HEK293 (cell line): ENCODE data around the gene DNAJB8.
A peak's percentile ranks its signal among the peaks of the same experiment; 100 is the strongest.

Experiments
- CTCF ChIA-PET: fragments of 350-600 bp; formaldehyde crosslinking; extraction: SDS; loops from one replicate; lab custom pipeline; 2021; ENCODE audit warnings: antibody characterized with exemption; lab: Yijun Ruan, JAX
- POLR2A ChIA-PET: fragments of 300-600 bp; formaldehyde crosslinking; extraction: SDS; loops from one replicate; lab custom pipeline; 2020; ENCODE audit warnings: antibody characterized with exemption, inconsistent platforms; lab: Yijun Ruan, JAX
- H3K27ac ChIP-seq: fragments of 200-500 bp; sonication (Bioruptor generic); 2 replicates; pipeline ENCODE4 v1.5.1; 2014; ENCODE audit warnings: low read depth, low read length, control low read depth, inconsistent platforms; ENCODE audit errors: extremely low read depth
- H3K36me3 ChIP-seq, 2 experiments: fragments of 200-500 bp in 1 of 2; sonication (Bioruptor generic) in 1 of 2; 1 replicate in 1 of 2; 2 replicates in 1 of 2; pipeline ENCODE4 v1.5.1; 2014 to 2017; ENCODE audit warnings: inconsistent platforms in 2 of 2, low read length in 2 of 2; ENCODE audit not compliant: control insufficient read depth in 2 of 2, insufficient read depth in 1 of 2
- H3K4me1 ChIP-seq: fragments of 200-500 bp; sonication (Bioruptor generic); 2 replicates; pipeline ENCODE4 v1.5.1; 2014; ENCODE audit warnings: mild to moderate bottlenecking, low read length, inconsistent platforms; ENCODE audit not compliant: control insufficient read depth, insufficient read depth
- H3K4me3 ChIP-seq: 2 replicates; pipeline ENCODE4 v1.5.1; 2011; ENCODE audit warnings: low read depth, mild to moderate bottlenecking, control low read depth, low read length, moderate library complexity
- H3K9me3 ChIP-seq: fragments of 200-500 bp; sonication (Bioruptor generic); 2 replicates; pipeline ENCODE4 v1.5.1; 2014; ENCODE audit warnings: low read depth, low read length, inconsistent platforms; ENCODE audit not compliant: control insufficient read depth, insufficient read depth
- KLF1 ChIP-seq: fragments of 450-650 bp; formaldehyde crosslinking; IDR thresholded peaks from 2 replicates; pipeline ENCODE4 v1.5.1; 2016; ENCODE audit warnings: missing biosample characterization, missing genetic modification characterization
- KLF7 ChIP-seq: fragments of 450-650 bp; formaldehyde crosslinking; IDR thresholded peaks from 2 replicates; pipeline ENCODE4 v1.5.1; 2016; ENCODE audit warnings: missing biosample characterization, missing genetic modification characterization, borderline replicate concordance
- REPIN1 ChIP-seq: fragments of 450-650 bp; formaldehyde crosslinking; IDR thresholded peaks from 2 replicates; pipeline ENCODE4 v1.5.1; 2017; ENCODE audit warnings: missing biosample characterization, missing genetic modification characterization, low read depth
- SCRT1 ChIP-seq: fragments of 450-650 bp; formaldehyde crosslinking; IDR thresholded peaks from 2 replicates; pipeline ENCODE4 v1.5.1; 2016; ENCODE audit warnings: missing biosample characterization, missing genetic modification characterization, borderline replicate concordance
- ZBTB7A ChIP-seq: fragments of 450-650 bp; formaldehyde crosslinking; IDR thresholded peaks from 2 replicates; pipeline ENCODE4 v1.5.1; 2016; ENCODE audit warnings: low read depth, missing biosample characterization, missing genetic modification characterization
- ZNF16 ChIP-seq: fragments of 450-650 bp; formaldehyde crosslinking; IDR thresholded peaks from 2 replicates; pipeline ENCODE4 v1.5.1; 2016; ENCODE audit warnings: low read depth, missing biosample characterization, missing genetic modification characterization
- ZNF174 ChIP-seq: fragments of 450-650 bp; formaldehyde crosslinking; IDR thresholded peaks from 2 replicates; pipeline ENCODE4 v1.5.0; 2017; ENCODE audit warnings: missing biosample characterization, mild to moderate bottlenecking, missing genetic modification characterization
- ZNF341 ChIP-seq: fragments of 450-650 bp; formaldehyde crosslinking; IDR thresholded peaks from 2 replicates; pipeline ENCODE4; 2016; ENCODE audit warnings: low read depth, missing biosample characterization, missing genetic modification characterization
- ZNF350 ChIP-seq: fragments of 450-650 bp; formaldehyde crosslinking; IDR thresholded peaks from 2 replicates; pipeline ENCODE4 v1.5.0; 2017; ENCODE audit warnings: missing biosample characterization, mild to moderate bottlenecking, missing genetic modification characterization
- ZNF394 ChIP-seq: fragments of 450-650 bp; formaldehyde crosslinking; IDR thresholded peaks from 2 replicates; pipeline ENCODE4 v1.5.1; 2016; ENCODE audit warnings: missing biosample characterization, missing genetic modification characterization, mild to moderate bottlenecking, moderate library complexity, borderline replicate concordance
- ZNF501 ChIP-seq: fragments of 450-650 bp; formaldehyde crosslinking; IDR thresholded peaks from 2 replicates; pipeline ENCODE4 v1.5.1; 2016; ENCODE audit warnings: missing biosample characterization, missing genetic modification characterization
- ZNF513 ChIP-seq: fragments of 450-650 bp; IDR thresholded peaks from 2 replicates; pipeline ENCODE4 v1.5.1; 2018; ENCODE audit warnings: missing biosample characterization, missing genetic modification characterization
- ZNF518A ChIP-seq: fragments of 450-650 bp; formaldehyde crosslinking; conservative IDR thresholded peaks from 2 replicates; pipeline ENCODE4 v1.5.1; 2016; ENCODE audit warnings: low read depth, missing biosample characterization, missing genetic modification characterization
- ZNF558 ChIP-seq: fragments of 450-650 bp; formaldehyde crosslinking; IDR thresholded peaks from 2 replicates; pipeline ENCODE4 v1.5.1; 2016; ENCODE audit warnings: missing biosample characterization, missing genetic modification characterization
- ZNF626 ChIP-seq: fragments of 450-650 bp; sonication (Bioruptor Pico); formaldehyde crosslinking; IDR thresholded peaks from 2 replicates; pipeline ENCODE4 v1.5.1; 2018; ENCODE audit warnings: missing biosample characterization, missing genetic modification characterization, inconsistent platforms
- ZNF777 ChIP-seq: fragments of 450-650 bp; formaldehyde crosslinking; IDR thresholded peaks from 2 replicates; pipeline ENCODE4 v1.5.1; 2017; ENCODE audit warnings: missing biosample characterization, missing genetic modification characterization, borderline replicate concordance
- TF ChIP-seq, protein P1 (sequence below): fragments of 450-650 bp; formaldehyde crosslinking; IDR thresholded peaks from 2 replicates; pipeline ENCODE4 v1.5.1; 2016; ENCODE audit warnings: missing biosample characterization, missing genetic modification characterization

Gene DNAJB8

DNA sequence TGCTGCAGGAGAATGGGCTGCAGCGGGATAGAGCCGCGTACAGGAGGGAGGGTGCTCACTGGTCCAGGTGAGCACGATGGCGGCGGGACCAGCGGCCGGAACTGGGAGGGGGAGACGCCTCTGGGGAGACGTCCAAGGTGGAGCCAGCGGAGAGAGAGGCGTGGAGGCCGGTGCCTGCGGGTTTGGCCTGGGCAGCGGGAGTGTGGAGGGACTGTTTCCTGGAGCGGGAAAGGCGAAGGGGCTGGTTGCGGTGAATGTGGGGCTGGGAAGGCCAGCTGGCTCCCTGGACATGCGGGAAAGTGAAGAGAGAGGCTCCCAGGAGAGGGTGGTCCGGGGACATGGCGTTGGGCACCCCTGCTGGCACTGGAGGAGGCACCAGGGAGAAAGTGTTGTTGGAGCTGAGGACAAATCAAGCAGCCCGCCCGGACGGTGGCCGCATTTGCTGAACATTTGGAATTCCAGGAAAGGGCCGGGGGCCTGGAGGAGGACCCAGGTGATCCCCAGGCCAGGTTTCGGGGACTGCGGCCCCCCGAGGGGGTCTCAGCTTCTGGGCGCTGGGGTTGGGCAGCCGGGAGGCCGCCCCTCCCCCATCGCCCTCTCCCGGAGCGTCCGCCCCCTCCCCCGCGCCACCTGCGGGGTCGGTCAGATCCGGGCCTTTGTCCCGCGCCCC lies 34.3 kb downstream of the DNAJB8 start:
- H3K36me3 ChIP-seq, result no peaks in the 10 kb centered on the region
- TF ChIP-seq ZNF174 (tag by site-specific recombination), result no peak
- no peak for TF ChIP-seq ZNF16 (tag by site-specific recombination)
- TF ChIP-seq ZNF341 (tag by site-specific recombination), result 0 out of 2 replicates have a peak, but pooled peaks have one; percentile 11
- TF ChIP-seq KLF1 (tag by site-specific recombination), result 0 out of 2 replicates have a peak, but pooled peaks have one; percentile 13
- ChIA-PET CTCF (interaction anchor here (0.6 kb wide), 1 partner anchor 362 kb away, joined by 3 read pairs; no protein-coding TSS in a partner anchor), POLR2A (no interaction called here)
- no peaks in the 10 kb centered on the region for H3K4me1 ChIP-seq
- H3K4me3 ChIP-seq, result no peak overlapping the region
- H3K27ac ChIP-seq, result no peak overlapping the region
- H3K9me3 ChIP-seq, result no peaks in the 10 kb centered on the region

- H3K27ac ChIP-seq, result no peak overlapping the region
- TF ChIP-seq ZNF626 (tag by site-specific recombination) (no peak), ZNF518A (tag by site-specific recombination) (no peak), REPIN1 (tag by site-specific recombination) (no peak), ZNF513 (tag by site-specific recombination) (no peak), ZNF394 (tag by site-specific recombination) (no peak), ZBTB7A (no peak), ZNF777 (tag by site-specific recombination) (no peak), SCRT1 (no peak), KLF7 (tag by site-specific recombination) (no peak), ZNF350 (tag by site-specific recombination) (no peak), ZNF501 (tag by site-specific recombination) (no peak), ZNF558 (tag by site-specific recombination) (no peak)
- TF ChIP-seq, protein P1, sequence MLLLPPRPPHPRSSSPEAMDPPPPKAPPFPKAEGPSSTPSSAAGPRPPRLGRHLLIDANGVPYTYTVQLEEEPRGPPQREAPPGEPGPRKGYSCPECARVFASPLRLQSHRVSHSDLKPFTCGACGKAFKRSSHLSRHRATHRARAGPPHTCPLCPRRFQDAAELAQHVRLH, result no peak
- H3K36me3 ChIP-seq, result no peaks in the 10 kb centered on the region
- no peaks in the 10 kb centered on the region for H3K9me3 ChIP-seq
- CTCF ChIA-PET, result no interaction called here
- no peak overlapping the region for H3K4me3 ChIP-seq
- POLR2A ChIA-PET, result no interaction called here
- no peaks in the 10 kb centered on the region for H3K4me1 ChIP-seq
Observed at GRCh38 chr3:128431803-128432300, 34.8 kb downstream of the DNAJB8 start.
